ENCODE data around the gene NOTCH4. TPM values are rescaled to one million over a fixed set of nuclear protein-coding genes. Genes with fewer than 3 reads are reported as not detected.

Gene NOTCH4
- total and polyA plus RNA-seq, 9 of the 15 experiments (the other 6 are each of a cell fraction or from before 2014, with no cell fraction given), result 0.24 to 4.3 (median 1.7) TPM

GRCh38 chr6:32171234-32171633 lies 52.6 kb downstream of the NOTCH4 start:
- Histone ChIP-seq H3K79me2 (ENCODE audit: control insufficient read depth, insufficient read depth, low read length) (peaks cover 39% of the 10 kb centered on the region), H3K27me3 (ENCODE audit: control insufficient read depth in 2 of 2, insufficient read depth in 2 of 2, low read length in 2 of 2) (no peaks in the 10 kb centered on the region), H3K27ac (ENCODE audit: extremely low read depth, low read depth, low read length) (no peak overlapping the region), H3K9me3 (replicated peaks; ENCODE audit: control insufficient read depth, insufficient read depth, low read depth, low read length) (no peaks in the 10 kb centered on the region), H3K9me1 (ENCODE audit: control insufficient read depth, insufficient read depth, low read length) (no peaks in the 10 kb centered on the region), H3K36me3 (ENCODE audit: control insufficient read depth, insufficient read depth, low read length) (peaks cover 62% of the 10 kb centered on the region), H2AFZ (ENCODE audit: low read depth, low read length) (no peak overlapping the region), H3K4me2 (ENCODE audit: insufficient read depth, low read length) (no peak overlapping the region), H3K4me1 (replicated peaks in 1 of 2; ENCODE audit: control insufficient read depth in 2 of 2, insufficient read depth in 2 of 2, low read length in 2 of 2) (peaks cover 48 to 66% of the 10 kb centered on the region in 2 experiments), H3K4me3 (no peak overlapping the region), H3K9ac (ENCODE audit: insufficient read depth in 1 of 2, low read depth in 2 of 2, low read length in 2 of 2) (peak overlapping the region in 1 of 2 experiments; percentile 47; a peak in 1 of 4 replicates), H4K20me1 (replicated peaks; ENCODE audit: control insufficient read depth, insufficient read depth, low read length) (no peaks in the 10 kb centered on the region)
- intact Hi-C loops (cut with micrococcal nuclease) (loop anchor here (10.0 kb wide), 2 partner anchors 346 to 506 kb away; partner anchors contain the start of genes C6orf47, CSNK2B, GPANK1 and HSPA1B), in situ Hi-C loops (cut with MboI) (no loop called here)
- BruUV-seq (replicated peaks), result no TSS peak
- DNase-seq (ENCODE audit: extremely low read depth in 1 of 4, low spot score in 3 of 4) (no peak), FAIRE-seq (no peak), ATAC-seq (no peak)
- 96% methylated on average over 6 of the region's 6 CpGs for WGBS (ENCODE audit: insufficient coverage, low coverage, missing lambda C conversion rate)
- CTCF ChIA-PET (ENCODE audit: low intra/inter-chr PET ratio), result no interaction called here
- no peak for TF ChIP-seq YBX1 (IDR thresholded peaks at IDR 0.05)
- 0 out of 2 replicates have a peak, but pooled peaks have one; percentile 56 for TF ChIP-seq OTX1 (CRISPR knock-in tag; IDR thresholded peaks at IDR 0.05)
- POLR2A ChIA-PET, result interaction anchor here (0.6 to 1.1 kb wide), 4 partner anchors 10 to 32 kb away, joined by 3 to 4 read pairs (median 4); no protein-coding TSS in a partner anchor

GRCh38 chr6:32170294-32170693 lies 53.6 kb downstream of the NOTCH4 start:
- BruUV-seq (replicated peaks), result no TSS peak
- no peak overlapping the region for H3K4me3 ChIP-seq
- H3K9me3 ChIP-seq (replicated peaks; ENCODE audit: control insufficient read depth, insufficient read depth, low read depth, low read length), result no peaks in the 10 kb centered on the region
- H3K27me3 ChIP-seq (ENCODE audit: control insufficient read depth in 2 of 2, insufficient read depth in 2 of 2, low read length in 2 of 2), result no peaks in the 10 kb centered on the region
- no peak for FAIRE-seq
- H4K20me1 ChIP-seq (replicated peaks; ENCODE audit: control insufficient read depth, insufficient read depth, low read length), result no peaks in the 10 kb centered on the region
- TF ChIP-seq POLR2G (IDR thresholded peaks at IDR 0.05; ENCODE audit: low read depth, low read length), result peak; percentile 43; the same call in 1 of the 2 replicates
- TF ChIP-seq RBFOX2 (IDR thresholded peaks at IDR 0.05; ENCODE audit: low read depth, low read length), result 0 out of 2 replicates have a peak, but pooled peaks have one; percentile 20
- TF ChIP-seq PCBP1 (IDR thresholded peaks at IDR 0.05; ENCODE audit: low read depth, low read length, poor library complexity, severe bottlenecking), result no peak
- no peak overlapping the region for H2AFZ ChIP-seq (ENCODE audit: low read depth, low read length)
- CTCF ChIA-PET (ENCODE audit: low intra/inter-chr PET ratio), result no interaction called here
- H3K4me2 ChIP-seq (ENCODE audit: insufficient read depth, low read length), result no peak overlapping the region
- no peaks in the 10 kb centered on the region for H3K9me1 ChIP-seq (ENCODE audit: control insufficient read depth, insufficient read depth, low read length)
- intact Hi-C loops (cut with micrococcal nuclease) (loop anchor here (10.0 kb wide), 2 partner anchors 345 to 505 kb away; partner anchors contain the start of genes C6orf47, CSNK2B, GPANK1 and HSPA1B), in situ Hi-C loops (cut with MboI) (no loop called here)
- 84% methylated on average over 11 of the region's 11 CpGs for WGBS (ENCODE audit: insufficient coverage, low coverage, missing lambda C conversion rate)
- H3K4me1 ChIP-seq (replicated peaks in 1 of 2; ENCODE audit: control insufficient read depth in 2 of 2, insufficient read depth in 2 of 2, low read length in 2 of 2), result peaks cover 51 to 69% of the 10 kb centered on the region in 2 experiments
- ATAC-seq, result no peak
- peaks cover 32% of the 10 kb centered on the region for H3K79me2 ChIP-seq (ENCODE audit: control insufficient read depth, insufficient read depth, low read length)
- no peak overlapping the region; the same call in 2 of the 3 replicates for H3K27ac ChIP-seq (ENCODE audit: extremely low read depth, low read depth, low read length)
- no peak for DNase-seq (ENCODE audit: extremely low read depth in 1 of 4, low spot score in 3 of 4)
- POLR2A ChIA-PET, result no interaction called here
- peaks cover 69% of the 10 kb centered on the region for H3K36me3 ChIP-seq (ENCODE audit: control insufficient read depth, insufficient read depth, low read length)
- H3K9ac ChIP-seq (ENCODE audit: insufficient read depth in 1 of 2, low read depth in 2 of 2, low read length in 2 of 2), result 0 out of 4 replicates have a peak overlapping the region, but pooled peaks of 1 of the 2 experiments have one; percentile 2

Measured in K562 (cell line).